ENCODE measurements around the gene POPDC3.
"Not testable (repeated sequence)": the region's sequence is repeated elsewhere in the genome, so short reads cannot be mapped to it uniquely, and the experiment has no call there.

POPDC3 gene

GRCh38 chr6:105174512-105174911 lies 5.3 kb downstream of the POPDC3 start:
- Histone ChIP-seq H3K27ac (ENCODE audit: extremely low read depth, low read depth, low read length) (no peak overlapping the region), H3K4me1 (ENCODE audit: control insufficient read depth, insufficient read depth, low read length) (peaks cover 3% of the 10 kb centered on the region; the same call in 1 of the 2 replicates), H3K9me3 (ENCODE audit: control insufficient read depth, insufficient read depth, low read depth, low read length) (no peaks in the 10 kb centered on the region), H3K36me3 (ENCODE audit: control insufficient read depth in 2 of 2, insufficient read depth in 1 of 2, low read length in 2 of 2) (no peaks in the 10 kb centered on the region), H3K4me3 (ENCODE audit: low read depth, low read length) (no peak overlapping the region)
- ChIA-PET CTCF (no interaction called here), POLR2A (no interaction called here)
- TF ChIP-seq ZNF510 (tag by site-specific recombination; IDR thresholded peaks at IDR 0.05; ENCODE audit: insufficient replicate concordance) (no peak), ELK4 (IDR thresholded peaks at IDR 0.05; ENCODE audit: borderline replicate concordance, low read depth, low read length) (no peak), GFI1B (tag by site-specific recombination; IDR thresholded peaks at IDR 0.05) (no peak), ZNF707 (tag by site-specific recombination; IDR thresholded peaks at IDR 0.05) (no peak)

- H3K9me3 ChIP-seq (ENCODE audit: control insufficient read depth, insufficient read depth, low read depth, low read length); H3K27ac ChIP-seq (ENCODE audit: extremely low read depth, low read depth, low read length); POLR2A ChIA-PET; H3K36me3 ChIP-seq (ENCODE audit: control insufficient read depth in 2 of 2, insufficient read depth in 1 of 2, low read length in 2 of 2); H3K4me1 ChIP-seq (ENCODE audit: control insufficient read depth, insufficient read depth, low read length); H3K4me3 ChIP-seq (ENCODE audit: low read depth, low read length): not testable (repeated sequence)
- TF ChIP-seq ZNF146 (tag by site-specific recombination; IDR thresholded peaks at IDR 0.05) (peak; percentile 95), ZNF580 (tag by site-specific recombination; IDR thresholded peaks at IDR 0.05) (peak; percentile 57; the same call in 1 of the 2 replicates)
- CTCF ChIA-PET = interaction anchor here (1.2 kb wide), 1 partner anchor 85 kb away, joined by 3 read pairs; no protein-coding TSS in a partner anchor
These were observed 7.3 kb downstream of the POPDC3 start for GRCh38 chr6:105172515-105172914.

- Histone ChIP-seq H3K4me1 (ENCODE audit: control insufficient read depth, insufficient read depth, low read length) (0 out of 2 replicates have a peak, but pooled peaks cover 3% of the 10 kb centered on the region), H3K4me3 (ENCODE audit: low read depth, low read length) (no peak overlapping the region), H3K27ac (ENCODE audit: extremely low read depth, low read depth, low read length) (no peak overlapping the region), H3K9me3 (ENCODE audit: control insufficient read depth, insufficient read depth, low read depth, low read length) (no peaks in the 10 kb centered on the region), H3K36me3 (ENCODE audit: control insufficient read depth in 2 of 2, insufficient read depth in 1 of 2, low read length in 2 of 2) (no peaks in the 10 kb centered on the region)
- ChIA-PET POLR2A (no interaction called here), CTCF (no interaction called here)
- TF ChIP-seq INSM2 (tag by site-specific recombination; IDR thresholded peaks at IDR 0.05) (no peak), ATF2 (tag by site-specific recombination; IDR thresholded peaks at IDR 0.05; ENCODE audit: low read depth) (peak; percentile 76), WT1 (tag by site-specific recombination; IDR thresholded peaks at IDR 0.05) (no peak), ZNF629 (tag by site-specific recombination; IDR thresholded peaks at IDR 0.05) (peak; percentile 79), OVOL3 (tag by site-specific recombination; IDR thresholded peaks at IDR 0.05) (no peak), GLIS2 (tag by site-specific recombination; IDR thresholded peaks at IDR 0.05) (no peak), ZNF776 (tag by site-specific recombination; IDR thresholded peaks at IDR 0.05; ENCODE audit: borderline replicate concordance) (no peak), ZXDB (tag by site-specific recombination; IDR thresholded peaks at IDR 0.05) (no peak), ZBTB21 (tag by site-specific recombination; IDR thresholded peaks at IDR 0.05) (peak; percentile 51; the same call in 1 of the 2 replicates), ZNF514 (tag by site-specific recombination; IDR thresholded peaks at IDR 0.05) (no peak), ZNF404 (tag by site-specific recombination; IDR thresholded peaks at IDR 0.05) (no peak), ZSCAN18 (tag by site-specific recombination; IDR thresholded peaks at IDR 0.05) (no peak), ZNF555 (tag by site-specific recombination; conservative IDR thresholded peaks at IDR 0.05) (no peak), TRIM28 (IDR thresholded peaks at IDR 0.05; ENCODE audit: borderline replicate concordance, low read length) (peak; percentile 35; the same call in 1 of the 2 replicates), YY2 (tag by site-specific recombination; IDR thresholded peaks at IDR 0.05) (no peak), TCF7L2 (IDR thresholded peaks at IDR 0.05; ENCODE audit: borderline replicate concordance, low read depth, low read length) (no peak), YY1 (tag by site-specific recombination; IDR thresholded peaks at IDR 0.05) (no peak), ZNF146 (tag by site-specific recombination; IDR thresholded peaks at IDR 0.05) (no peak), AEBP2 (tag by site-specific recombination; IDR thresholded peaks at IDR 0.05; ENCODE audit: borderline replicate concordance) (no peak), ZNF114 (tag by site-specific recombination; IDR thresholded peaks at IDR 0.05) (no peak), ZNF184 (tag by site-specific recombination; IDR thresholded peaks at IDR 0.05) (no peak)
These were observed 9.8 kb downstream of the POPDC3 start for GRCh38 chr6:105170059-105170458.
